ENCODE data around the gene TNS1.

TNS1 gene

GRCh38 chr2:217956586-217957457 lies 46.0 kb downstream of the TNS1 start:
- DNase-seq (ENCODE audit: low spot score) (peak; percentile 28), ATAC-seq (ENCODE audit: low read depth) (no peak)
- Histone ChIP-seq H3K4me3 (ENCODE audit: severe bottlenecking) (no peak overlapping the region), H3K36me3 (ENCODE audit: low read depth) (no peaks in the 10 kb centered on the region), H3K4me1 (ENCODE audit: insufficient read depth, poor library complexity, severe bottlenecking) (no peaks in the 10 kb centered on the region), H3K9me3 (ENCODE audit: severe bottlenecking) (no peaks in the 10 kb centered on the region), H3K27me3 (ENCODE audit: insufficient read depth, poor library complexity, severe bottlenecking) (no peaks in the 10 kb centered on the region), H3K27ac (ENCODE audit: poor library complexity, severe bottlenecking) (no peak overlapping the region)
- no peak for TF ChIP-seq CTCF (IDR thresholded peaks at IDR 0.05; ENCODE audit: poor library complexity, severe bottlenecking)

- no peak for DNase-seq (ENCODE audit: low spot score)
- no peak for ATAC-seq (ENCODE audit: low read depth)
- no peak overlapping the region for H3K27ac ChIP-seq (ENCODE audit: poor library complexity, severe bottlenecking)
- no peak overlapping the region for H3K4me3 ChIP-seq (ENCODE audit: severe bottlenecking)
- no peaks in the 10 kb centered on the region for H3K36me3 ChIP-seq (ENCODE audit: low read depth)
- no peaks in the 10 kb centered on the region for H3K9me3 ChIP-seq (ENCODE audit: severe bottlenecking)
- no peak for TF ChIP-seq CTCF (IDR thresholded peaks at IDR 0.05; ENCODE audit: poor library complexity, severe bottlenecking)
- H3K27me3 ChIP-seq (ENCODE audit: insufficient read depth, poor library complexity, severe bottlenecking) = no peaks in the 10 kb centered on the region
- H3K4me1 ChIP-seq (ENCODE audit: insufficient read depth, poor library complexity, severe bottlenecking) = no peaks in the 10 kb centered on the region
Observed at GRCh38 chr2:217955881-217956493, 46.8 kb downstream of the TNS1 start.

GRCh38 chr2:217954971-217955740 lies 47.6 kb downstream of the TNS1 start:
- Histone ChIP-seq H3K36me3 (ENCODE audit: low read depth) (no peaks in the 10 kb centered on the region), H3K4me3 (ENCODE audit: severe bottlenecking) (no peak overlapping the region), H3K27ac (ENCODE audit: poor library complexity, severe bottlenecking) (no peak overlapping the region), H3K4me1 (ENCODE audit: insufficient read depth, poor library complexity, severe bottlenecking) (no peaks in the 10 kb centered on the region), H3K9me3 (ENCODE audit: severe bottlenecking) (no peaks in the 10 kb centered on the region), H3K27me3 (ENCODE audit: insufficient read depth, poor library complexity, severe bottlenecking) (no peaks in the 10 kb centered on the region)
- TF ChIP-seq CTCF (IDR thresholded peaks at IDR 0.05; ENCODE audit: poor library complexity, severe bottlenecking) = no peak
- no peak; the same call in 2 of the 3 replicates for ATAC-seq (ENCODE audit: low read depth)
- no peak for DNase-seq (ENCODE audit: low spot score)

- Histone ChIP-seq H3K4me1 (ENCODE audit: insufficient read depth, poor library complexity, severe bottlenecking) (peaks cover 5% of the 10 kb centered on the region), H3K4me3 (ENCODE audit: severe bottlenecking) (no peak overlapping the region), H3K27me3 (ENCODE audit: insufficient read depth, poor library complexity, severe bottlenecking) (no peaks in the 10 kb centered on the region), H3K36me3 (ENCODE audit: low read depth) (no peaks in the 10 kb centered on the region), H3K27ac (ENCODE audit: poor library complexity, severe bottlenecking) (no peak overlapping the region), H3K9me3 (ENCODE audit: severe bottlenecking) (no peaks in the 10 kb centered on the region)
- TF ChIP-seq CTCF (IDR thresholded peaks at IDR 0.05; ENCODE audit: poor library complexity, severe bottlenecking) = no peak
- ATAC-seq (ENCODE audit: low read depth) (no peak), DNase-seq (ENCODE audit: low spot score) (peak; percentile 24)
Observed at GRCh38 chr2:217954469-217954868, 48.3 kb downstream of the TNS1 start.

Measured in RWPE2 (cell line).